ENCODE results near the gene UGGT1.

The UGGT1 gene, protein sequence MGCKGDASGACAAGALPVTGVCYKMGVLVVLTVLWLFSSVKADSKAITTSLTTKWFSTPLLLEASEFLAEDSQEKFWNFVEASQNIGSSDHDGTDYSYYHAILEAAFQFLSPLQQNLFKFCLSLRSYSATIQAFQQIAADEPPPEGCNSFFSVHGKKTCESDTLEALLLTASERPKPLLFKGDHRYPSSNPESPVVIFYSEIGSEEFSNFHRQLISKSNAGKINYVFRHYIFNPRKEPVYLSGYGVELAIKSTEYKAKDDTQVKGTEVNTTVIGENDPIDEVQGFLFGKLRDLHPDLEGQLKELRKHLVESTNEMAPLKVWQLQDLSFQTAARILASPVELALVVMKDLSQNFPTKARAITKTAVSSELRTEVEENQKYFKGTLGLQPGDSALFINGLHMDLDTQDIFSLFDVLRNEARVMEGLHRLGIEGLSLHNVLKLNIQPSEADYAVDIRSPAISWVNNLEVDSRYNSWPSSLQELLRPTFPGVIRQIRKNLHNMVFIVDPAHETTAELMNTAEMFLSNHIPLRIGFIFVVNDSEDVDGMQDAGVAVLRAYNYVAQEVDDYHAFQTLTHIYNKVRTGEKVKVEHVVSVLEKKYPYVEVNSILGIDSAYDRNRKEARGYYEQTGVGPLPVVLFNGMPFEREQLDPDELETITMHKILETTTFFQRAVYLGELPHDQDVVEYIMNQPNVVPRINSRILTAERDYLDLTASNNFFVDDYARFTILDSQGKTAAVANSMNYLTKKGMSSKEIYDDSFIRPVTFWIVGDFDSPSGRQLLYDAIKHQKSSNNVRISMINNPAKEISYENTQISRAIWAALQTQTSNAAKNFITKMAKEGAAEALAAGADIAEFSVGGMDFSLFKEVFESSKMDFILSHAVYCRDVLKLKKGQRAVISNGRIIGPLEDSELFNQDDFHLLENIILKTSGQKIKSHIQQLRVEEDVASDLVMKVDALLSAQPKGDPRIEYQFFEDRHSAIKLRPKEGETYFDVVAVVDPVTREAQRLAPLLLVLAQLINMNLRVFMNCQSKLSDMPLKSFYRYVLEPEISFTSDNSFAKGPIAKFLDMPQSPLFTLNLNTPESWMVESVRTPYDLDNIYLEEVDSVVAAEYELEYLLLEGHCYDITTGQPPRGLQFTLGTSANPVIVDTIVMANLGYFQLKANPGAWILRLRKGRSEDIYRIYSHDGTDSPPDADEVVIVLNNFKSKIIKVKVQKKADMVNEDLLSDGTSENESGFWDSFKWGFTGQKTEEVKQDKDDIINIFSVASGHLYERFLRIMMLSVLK (N-terminal part only)

DNA sequence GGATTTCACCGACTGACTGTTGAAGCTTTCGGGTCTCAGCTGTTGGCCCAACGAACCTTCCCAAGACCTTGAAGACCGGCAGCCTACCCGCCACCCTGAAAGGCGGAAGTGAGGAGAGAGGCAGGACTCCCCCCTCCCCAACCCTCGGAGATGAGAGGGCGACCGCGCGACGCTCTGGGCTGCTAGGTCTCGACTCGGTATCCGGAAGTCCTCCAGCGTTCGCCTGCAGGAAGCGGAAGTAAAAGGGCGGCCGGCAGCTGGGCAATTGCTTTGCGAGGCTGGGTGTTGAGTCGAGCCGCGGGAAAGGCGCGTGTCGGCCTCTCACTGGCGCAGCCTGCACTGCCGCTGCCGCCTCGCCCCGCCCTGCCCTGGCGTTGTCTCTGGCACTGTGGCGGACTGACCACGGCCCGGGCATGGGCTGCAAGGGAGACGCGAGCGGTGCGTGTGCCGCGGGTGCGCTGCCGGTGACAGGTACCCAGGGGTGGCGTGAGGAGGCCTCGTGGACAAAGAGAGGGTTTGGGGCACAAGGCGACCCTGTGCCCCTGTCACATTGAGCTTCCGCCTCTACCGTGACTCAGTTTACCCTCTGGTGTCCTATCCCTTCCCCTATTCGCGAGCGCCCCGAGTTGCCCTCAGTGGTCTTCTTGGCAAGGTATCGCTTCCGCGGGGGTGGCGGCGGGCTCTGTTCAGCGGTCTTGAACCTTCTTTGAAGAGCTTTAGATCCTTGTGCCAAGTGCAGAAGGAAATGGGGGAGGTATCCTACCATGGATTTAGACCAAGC is at the start of gene UGGT1:
Gene UGGT1 (plus strand): TSS at position 256 of the 781 bp plus-strand sequence. CDS start 158 bp downstream, at position 414.
- Histone ChIP-seq H3K27ac (peak within 1 kb of the TSS; percentile 36 to 91 (median 84)), H3K4me3 (peak within 1 kb of the TSS; percentile 67 to 98 (median 84))

DNA sequence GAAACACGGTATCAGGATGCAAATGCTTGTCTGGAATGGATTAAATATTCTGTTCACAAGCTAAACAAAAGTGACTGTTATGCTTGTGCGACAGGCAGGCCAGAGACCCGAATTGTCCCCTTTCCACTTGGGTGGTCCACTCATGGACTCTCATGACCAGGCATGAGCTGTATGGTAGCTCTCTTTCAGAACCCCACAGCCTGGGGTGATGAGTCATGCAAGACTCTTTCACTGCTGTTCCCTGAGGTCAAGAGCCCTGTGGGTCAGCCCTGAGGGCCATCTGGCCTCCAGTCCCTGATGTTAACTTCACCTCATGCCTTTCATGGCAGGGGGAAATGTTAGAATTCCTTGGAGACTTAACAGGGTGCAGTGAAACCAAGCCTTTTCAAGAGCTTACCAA is 49.4 kb upstream of the UGGT1 start:
- Histone ChIP-seq H3K27ac (no peak overlapping the region), H3K4me3 (no peak overlapping the region)

DNA sequence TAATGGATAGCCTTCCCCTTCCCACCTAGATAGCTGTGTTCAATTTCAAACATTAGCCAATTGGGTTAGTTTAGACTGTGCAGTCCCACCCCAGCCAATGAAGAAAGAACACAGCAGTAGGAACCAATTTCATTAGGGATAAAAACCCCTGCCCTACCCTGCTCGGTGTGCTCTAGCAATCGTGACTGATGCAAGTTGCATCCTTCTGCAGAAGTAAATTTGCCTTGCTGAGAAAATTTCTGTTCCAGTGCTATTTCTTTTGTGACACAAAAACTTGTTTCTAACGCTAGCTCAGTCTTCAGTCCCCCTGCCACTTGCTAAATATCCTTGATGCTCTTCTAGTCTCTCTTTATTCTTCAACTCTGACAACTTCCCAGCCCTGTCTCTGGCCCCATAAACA is 48.0 kb upstream of the UGGT1 start:
- no peak overlapping the region for H3K27ac ChIP-seq
- H3K4me3 ChIP-seq: no peak overlapping the region

DNA sequence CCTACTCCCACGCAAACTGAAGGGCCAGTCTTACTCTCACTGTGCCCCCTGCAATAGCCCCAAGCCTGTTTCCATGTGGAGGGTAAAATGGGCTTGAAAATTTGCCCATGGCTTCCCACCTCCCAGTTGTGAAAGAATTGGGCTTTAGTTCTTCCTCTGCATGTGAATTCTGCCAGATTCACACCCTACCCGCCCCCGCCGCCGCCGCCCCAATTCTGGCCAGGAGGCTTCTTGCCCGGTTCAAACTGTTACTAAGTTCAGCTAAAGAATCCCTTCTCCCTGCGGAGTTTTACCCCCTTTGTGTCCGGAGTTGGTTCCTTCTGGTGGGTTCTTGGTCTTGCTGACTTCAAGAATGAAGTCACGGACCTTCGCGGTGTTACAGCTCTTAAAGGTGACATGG is 37.7 kb upstream of the UGGT1 start:
- Histone ChIP-seq H3K27ac (no peak overlapping the region), H3K4me3 (no peak overlapping the region)

DNA sequence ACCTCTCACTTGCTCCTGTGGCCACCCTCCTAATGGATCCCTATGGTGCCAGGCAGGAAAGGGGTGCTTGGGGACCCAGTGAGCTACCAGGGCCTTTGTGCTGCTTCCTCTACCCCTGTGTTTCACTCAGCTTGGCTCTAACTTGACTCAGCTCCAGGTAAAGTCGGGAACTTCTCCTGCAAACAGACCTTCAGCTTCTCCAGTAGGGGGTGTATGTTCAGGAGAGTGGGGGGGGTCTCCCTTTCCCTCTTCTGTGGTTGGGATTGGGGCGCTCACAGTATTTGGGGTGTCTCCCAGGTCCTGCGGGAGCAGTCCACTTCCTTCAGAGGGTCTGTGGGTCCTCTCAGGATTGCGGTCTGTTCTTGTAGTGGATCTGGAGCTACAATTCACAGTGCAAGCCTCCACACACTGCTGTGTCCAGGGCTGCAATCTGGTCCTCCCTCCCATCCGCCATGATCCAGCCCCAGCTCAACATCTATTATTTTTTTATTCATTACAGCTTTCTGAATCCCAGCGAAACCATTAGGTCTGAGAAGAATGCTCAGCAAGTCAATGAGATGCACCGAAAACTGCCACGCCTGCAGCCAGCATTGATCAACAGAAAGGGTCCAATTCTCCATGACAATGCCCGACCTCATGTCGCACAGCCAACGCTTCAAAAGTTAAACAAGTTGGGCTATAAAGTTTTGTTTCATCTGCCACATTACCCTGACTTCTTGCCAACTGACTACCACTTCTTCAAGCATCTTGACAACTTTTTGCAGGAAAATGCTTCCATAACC is 36.7 kb upstream of the UGGT1 start:
- Histone ChIP-seq H3K4me3 (no peak overlapping the region), H3K27ac (no peak overlapping the region)

DNA sequence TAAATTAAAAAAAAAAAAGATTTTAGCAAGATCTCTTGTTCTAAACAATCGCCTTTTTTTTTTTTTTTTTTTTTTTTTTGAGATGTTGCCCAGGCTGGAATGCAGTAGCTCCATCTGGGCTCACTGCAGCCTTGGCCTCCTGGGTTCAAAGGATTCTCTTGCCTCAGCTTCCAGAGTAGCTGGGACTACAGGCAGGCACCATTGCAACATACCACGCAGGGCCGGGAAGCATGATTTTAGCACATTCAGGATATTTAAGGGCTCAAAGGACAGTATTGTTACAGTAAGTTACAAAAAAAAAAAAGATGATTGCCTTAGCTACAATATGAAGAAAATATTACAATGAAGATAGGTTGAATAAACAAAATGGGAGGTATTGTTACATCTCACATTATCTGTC is 33.7 kb upstream of the UGGT1 start:
- Histone ChIP-seq H3K27ac (no peak overlapping the region), H3K4me3 (no peak overlapping the region)

DNA sequence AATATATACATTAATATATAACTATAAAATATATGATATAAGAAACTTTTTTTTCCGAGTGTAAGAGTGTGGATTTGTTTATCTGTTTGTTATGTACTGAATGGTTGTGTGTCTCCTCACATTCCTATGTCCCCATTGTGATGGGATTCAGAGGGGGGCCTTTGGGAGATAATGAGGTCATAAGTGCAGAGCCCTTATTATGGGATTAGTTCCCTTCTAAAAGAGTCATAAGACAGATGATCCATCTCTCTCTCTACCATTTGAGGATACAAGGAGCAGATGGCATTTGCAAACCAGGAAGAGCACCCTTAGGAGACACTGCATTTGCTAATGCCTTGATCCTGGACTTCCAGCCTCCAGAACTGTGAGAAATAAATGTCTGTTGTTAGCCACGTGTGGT is 32.9 kb upstream of the UGGT1 start:
- Histone ChIP-seq H3K27ac (no peak overlapping the region), H3K4me3 (no peak overlapping the region)

DNA sequence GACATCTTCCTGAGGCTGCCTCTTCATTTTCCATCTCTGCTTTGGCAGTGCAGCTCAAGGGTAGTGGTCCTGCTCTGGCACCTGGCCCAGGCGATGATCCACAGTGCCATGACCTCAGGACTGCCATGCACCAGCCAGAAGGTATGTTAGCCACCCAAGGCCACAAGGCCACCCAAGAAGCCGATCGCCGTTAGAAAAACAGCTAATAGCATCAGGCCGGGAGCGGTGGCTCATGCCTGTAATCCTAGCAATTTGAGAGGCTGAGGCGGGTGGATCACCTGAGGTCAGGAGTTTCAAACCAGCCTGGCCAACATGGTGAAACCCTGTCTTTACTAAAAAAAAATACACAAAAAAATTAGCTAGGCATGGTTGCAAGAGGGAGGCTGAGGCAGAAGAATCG is 28.4 kb upstream of the UGGT1 start:
- no peak overlapping the region for H3K4me3 ChIP-seq
- no peak overlapping the region for H3K27ac ChIP-seq

DNA sequence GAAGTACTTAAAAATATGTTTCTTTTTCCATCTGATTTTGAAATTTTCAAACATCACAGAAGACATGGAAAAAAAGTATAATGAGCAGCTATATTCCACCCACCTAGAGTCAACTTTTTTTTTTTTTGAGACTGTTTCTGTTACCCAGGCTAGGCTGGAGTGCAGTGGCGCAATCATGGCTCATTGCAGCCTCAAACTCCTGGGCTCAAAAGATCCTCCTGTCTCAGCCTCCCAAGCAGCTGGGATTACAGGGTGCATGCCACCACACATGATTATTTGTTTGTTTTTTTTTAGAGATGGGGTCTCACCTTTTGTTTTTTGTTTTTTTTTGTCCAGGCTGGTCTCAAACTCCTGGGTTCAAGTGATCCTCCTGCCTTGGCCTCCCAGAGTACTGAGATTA is 26.6 kb upstream of the UGGT1 start:
- H3K27ac ChIP-seq: no peak overlapping the region
- H3K4me3 ChIP-seq: no peak overlapping the region

DNA sequence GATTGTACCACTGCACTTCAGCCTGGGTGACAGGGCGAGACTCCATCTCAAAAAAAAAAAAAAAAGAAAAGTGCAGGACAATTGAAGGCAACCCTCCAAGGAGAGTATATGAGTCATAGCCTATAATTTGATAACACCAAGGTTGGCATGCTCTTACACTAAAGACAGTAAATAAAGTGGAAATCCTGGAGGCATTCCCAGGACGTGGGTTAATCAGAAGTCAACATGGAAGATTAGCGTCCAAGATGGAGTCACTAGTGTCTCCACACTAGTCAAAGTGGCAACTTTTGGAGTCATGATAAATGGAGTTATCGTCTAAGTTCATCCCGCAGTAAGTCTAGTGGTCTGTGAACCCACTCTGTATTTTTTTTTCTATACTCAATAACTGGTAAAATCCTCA is 21.2 kb upstream of the UGGT1 start:
- Histone ChIP-seq H3K27ac (no peak overlapping the region), H3K4me3 (no peak overlapping the region)

DNA sequence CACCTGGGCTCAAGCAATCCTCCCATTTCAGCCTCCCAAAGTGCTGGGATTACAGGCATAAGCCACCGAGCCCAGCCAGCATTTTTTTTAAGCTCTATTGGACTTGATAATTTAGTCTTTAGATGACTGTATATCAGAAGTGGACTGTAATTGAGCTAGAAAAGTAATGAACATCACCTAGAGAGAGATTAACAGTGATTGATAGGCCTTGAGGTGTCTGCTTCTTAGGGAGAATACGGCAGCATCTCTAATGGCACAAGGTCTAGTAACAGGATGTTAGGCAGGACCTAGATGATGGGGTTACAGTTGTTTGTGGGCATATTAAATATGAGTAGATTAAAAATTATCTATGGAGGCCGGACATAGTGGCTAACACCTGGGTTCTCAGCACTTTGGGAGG is 17.7 kb upstream of the UGGT1 start:
- Histone ChIP-seq H3K4me3 (no peak overlapping the region), H3K27ac (no peak overlapping the region)

DNA sequence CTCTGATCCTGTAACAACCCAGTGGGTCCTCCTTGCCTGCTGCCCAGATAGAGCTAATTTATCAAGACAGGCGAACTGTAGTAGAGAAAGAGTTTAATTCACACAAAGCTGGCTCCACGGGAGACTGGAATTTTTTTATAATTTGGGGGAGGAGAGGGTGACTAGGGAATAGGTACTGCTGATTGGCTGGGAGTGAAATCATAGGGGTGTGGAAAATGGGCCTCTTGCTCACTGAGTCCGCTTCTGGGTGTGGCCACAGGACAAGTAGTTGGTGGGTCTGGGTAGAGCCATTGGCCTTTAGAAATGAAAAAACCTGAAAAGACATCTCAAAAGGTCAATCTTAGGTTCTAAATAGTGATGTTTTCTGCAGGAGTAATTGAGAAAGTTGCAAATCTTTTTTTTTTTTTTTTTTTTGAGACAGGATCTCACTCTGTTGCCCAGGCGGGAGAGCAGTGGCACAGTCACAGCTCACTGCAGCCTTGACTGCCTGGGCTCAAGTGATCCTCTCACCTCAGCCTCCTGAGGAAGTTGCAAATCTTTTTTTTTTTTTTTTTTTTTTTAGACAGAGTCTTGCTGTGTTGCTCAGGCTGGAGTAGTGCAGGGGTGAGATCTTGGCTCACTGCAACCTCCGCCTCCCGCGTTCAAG is 14.4 kb upstream of the UGGT1 start:
- Histone ChIP-seq H3K27ac (no peak overlapping the region), H3K4me3 (no peak overlapping the region)

DNA sequence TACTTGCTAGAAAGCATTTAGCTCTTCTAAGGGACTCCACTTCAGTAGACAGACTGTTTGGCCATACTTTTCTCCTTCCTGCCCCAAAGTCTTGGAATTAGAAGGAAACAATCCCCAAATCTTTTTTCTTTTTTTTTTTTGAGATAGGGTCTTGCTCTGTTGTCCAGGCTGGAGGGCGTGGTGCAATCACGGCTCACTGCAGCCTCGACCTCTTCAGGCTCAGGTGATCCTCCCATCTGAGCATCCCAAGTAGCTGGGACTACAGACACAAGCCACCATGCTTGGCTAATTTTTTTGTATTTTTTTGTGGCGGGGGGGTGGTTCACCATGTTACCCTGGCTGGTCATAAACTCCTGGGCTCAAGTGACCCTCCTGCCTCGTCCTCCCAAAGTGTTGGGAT is 6.2 kb upstream of the UGGT1 start:
- Histone ChIP-seq H3K27ac (no peak overlapping the region), H3K4me3 (no peak overlapping the region)

DNA sequence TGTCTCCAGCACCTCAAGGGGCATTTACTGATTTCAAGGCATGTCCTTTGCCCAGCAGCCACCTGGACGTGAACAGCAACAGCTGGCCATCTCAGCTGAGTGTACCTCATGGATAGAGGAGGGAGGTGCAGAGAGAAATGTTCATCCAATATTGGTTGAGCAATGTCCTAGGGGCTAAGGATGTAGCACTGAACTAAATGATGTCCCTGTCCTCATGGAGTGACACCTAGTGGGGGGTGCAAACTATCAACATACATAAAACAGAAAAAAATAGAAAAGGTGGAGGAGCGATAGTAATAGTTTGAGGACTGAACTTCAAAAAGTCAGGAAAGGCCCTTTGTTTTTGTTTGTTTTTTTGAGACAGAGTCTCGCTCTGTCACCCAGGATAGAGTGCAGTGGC is 4.8 kb upstream of the UGGT1 start:
- H3K27ac ChIP-seq: no peak overlapping the region
- H3K4me3 ChIP-seq: no peak overlapping the region

DNA sequence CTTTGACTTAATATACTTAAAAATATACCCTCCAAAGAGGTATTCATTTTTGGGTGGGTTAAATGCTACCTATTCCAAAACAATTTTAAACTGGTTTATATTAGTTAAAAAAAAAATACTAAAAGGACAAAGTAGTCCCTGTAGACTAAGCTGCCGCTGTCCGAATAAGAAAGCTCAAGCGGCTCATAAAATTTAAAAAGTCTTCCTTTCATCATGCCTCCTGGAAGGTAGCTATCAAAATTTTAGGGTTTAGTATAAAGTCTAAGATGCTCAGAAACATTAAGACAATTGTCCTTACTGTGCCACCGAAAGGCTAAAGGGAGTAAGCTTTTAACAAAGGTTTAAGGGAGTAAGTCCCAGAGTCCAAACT is 440 bp upstream of the UGGT1 start:
- Histone ChIP-seq H3K27ac (peak overlapping the region in 20 of 21 experiments; percentile 56 to 91 (median 84)), H3K4me3 (peak overlapping the region; percentile 67 to 98 (median 84))

DNA sequence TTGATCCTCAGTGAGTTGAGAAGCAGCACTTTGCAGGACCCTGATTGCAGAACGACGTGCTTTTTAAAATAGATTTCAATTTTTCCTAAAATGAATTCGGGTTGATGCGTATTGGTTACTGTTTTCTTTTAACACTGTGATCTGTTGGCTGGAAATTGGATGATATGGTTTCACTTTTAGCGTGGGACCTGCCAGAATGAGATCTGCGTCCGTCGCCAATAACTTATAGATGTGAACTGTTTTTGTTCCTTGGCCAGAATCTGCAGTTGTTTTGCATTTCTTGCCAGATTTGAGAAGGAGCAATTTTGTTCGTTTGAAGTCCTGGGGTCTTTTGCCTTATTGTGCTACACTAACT is 703 bp downstream of the UGGT1 start:
- Histone ChIP-seq H3K4me3 (peak overlapping the region; percentile 67 to 98 (median 84)), H3K27ac (peak overlapping the region in 19 of 21 experiments; percentile 56 to 89 (median 84))

DNA sequence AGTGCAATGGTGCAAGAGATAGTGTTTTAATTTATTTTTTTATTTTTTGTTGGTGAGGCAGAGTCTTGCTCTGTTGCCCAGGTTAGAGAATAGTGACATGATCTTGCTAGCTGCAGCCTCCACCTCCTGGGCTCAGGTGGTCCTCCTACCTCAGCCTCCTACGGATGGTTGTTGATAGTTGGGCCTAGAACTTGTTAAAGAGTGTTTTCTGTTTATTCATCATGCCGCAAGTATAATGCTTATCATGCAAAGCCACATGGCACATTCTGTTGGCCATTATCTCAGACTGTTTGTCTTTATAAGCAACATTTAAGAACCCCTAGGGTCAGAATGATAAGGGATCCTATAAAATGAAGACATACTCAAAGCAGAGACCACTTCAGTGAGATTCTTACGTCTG is 1.7 kb downstream of the UGGT1 start:
- Histone ChIP-seq H3K4me3 (no peak overlapping the region), H3K27ac (no peak overlapping the region)

DNA sequence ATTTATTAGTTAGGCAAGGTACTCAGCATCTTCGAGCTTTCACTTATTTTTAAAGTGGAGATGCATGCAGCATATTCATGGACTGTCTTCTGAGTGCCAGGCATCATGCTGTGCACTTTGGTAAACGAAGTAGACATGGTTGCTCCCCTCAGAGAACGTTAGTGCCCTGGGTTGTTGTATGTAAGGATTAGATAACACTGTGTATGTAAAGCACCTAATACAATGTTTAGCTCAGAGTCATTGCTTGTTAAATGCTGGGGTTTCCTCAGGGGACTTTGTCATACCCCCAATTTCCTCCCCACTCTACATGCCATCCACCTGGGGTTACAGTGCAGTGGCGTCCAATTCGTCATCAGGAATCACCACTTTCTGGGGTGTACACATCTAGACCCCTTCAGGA is 2.8 kb downstream of the UGGT1 start:
- Histone ChIP-seq H3K27ac (no peak overlapping the region), H3K4me3 (no peak overlapping the region)

Data from skin epidermis (tissue), 12 donors.